Ovary (tissue), 3 donors: ENCODE measurements around the gene SLC35F4.

Source experiments
- POLR2A ChIP-seq: fragments of 450-650 bp; IDR thresholded peaks from one replicate; pipeline ENCODE4 v1.6.1; 2017; ENCODE audit warnings: antibody characterized with exemption, mild to moderate bottlenecking, moderate library complexity
- TF ChIP-seq, protein P1 (sequence below), 3 donors: fragments of 450-650 bp in 2 of 3; fragments of 200-600 bp in 1 of 3; IDR thresholded peaks; one replicate each; pipeline versions ENCODE4 v1.5.1 to v1.8.0; 2016 to 2022; ENCODE audit warnings: antibody characterized with exemption in 3 of 3, mild to moderate bottlenecking in 1 of 3
- donor health status: DM: no; HTN: no; CAD: no.

DNA sequence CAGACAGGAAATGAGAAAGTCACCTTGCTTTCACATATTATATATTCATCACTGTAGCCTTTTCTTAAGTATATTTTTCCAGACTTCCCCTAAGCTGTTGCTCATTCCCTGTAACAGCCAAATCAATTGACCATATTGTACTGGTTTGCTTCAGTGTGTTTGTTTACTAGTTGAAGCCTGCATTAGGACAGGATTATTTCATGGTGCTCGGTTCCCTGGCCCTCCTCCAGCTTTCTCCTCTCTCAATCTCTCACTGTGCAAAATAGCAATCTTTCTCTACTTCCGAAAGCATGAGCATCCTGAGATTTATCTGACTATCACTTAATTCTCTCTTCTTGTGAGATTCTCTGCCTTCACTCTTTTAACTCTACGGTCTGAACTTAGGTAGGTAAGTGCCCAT is 2.4 kb downstream of the SLC35F4 start:
- TF ChIP-seq, protein P1, sequence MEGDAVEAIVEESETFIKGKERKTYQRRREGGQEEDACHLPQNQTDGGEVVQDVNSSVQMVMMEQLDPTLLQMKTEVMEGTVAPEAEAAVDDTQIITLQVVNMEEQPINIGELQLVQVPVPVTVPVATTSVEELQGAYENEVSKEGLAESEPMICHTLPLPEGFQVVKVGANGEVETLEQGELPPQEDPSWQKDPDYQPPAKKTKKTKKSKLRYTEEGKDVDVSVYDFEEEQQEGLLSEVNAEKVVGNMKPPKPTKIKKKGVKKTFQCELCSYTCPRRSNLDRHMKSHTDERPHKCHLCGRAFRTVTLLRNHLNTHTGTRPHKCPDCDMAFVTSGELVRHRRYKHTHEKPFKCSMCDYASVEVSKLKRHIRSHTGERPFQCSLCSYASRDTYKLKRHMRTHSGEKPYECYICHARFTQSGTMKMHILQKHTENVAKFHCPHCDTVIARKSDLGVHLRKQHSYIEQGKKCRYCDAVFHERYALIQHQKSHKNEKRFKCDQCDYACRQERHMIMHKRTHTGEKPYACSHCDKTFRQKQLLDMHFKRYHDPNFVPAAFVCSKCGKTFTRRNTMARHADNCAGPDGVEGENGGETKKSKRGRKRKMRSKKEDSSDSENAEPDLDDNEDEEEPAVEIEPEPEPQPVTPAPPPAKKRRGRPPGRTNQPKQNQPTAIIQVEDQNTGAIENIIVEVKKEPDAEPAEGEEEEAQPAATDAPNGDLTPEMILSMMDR (IDR thresholded peaks at IDR 0.05) = no peak
- TF ChIP-seq POLR2A = no peak
